SJCRH30 (cell line): ENCODE data around the gene ACHE. TPM values are rescaled to one million over a fixed set of nuclear protein-coding genes. Genes with fewer than 3 reads are reported as not detected.
A peak's percentile ranks its signal among the peaks of the same experiment; 100 is the strongest.
"Not testable (repeated sequence)": the region's sequence is repeated elsewhere in the genome, so short reads cannot be mapped to it uniquely, and the experiment has no call there.

Source experiments
- DNase-seq, 2 experiments: peaks; one replicate each; pipeline ENCODE4 v3.0.0-alpha.2; 2015 to 2020
- H3K27ac ChIP-seq: fragments of 250-450 bp; sonication (Bioruptor Pico); 2 replicates; pipeline ENCODE4 v1.5.1; 2020; ENCODE audit warnings: mild to moderate bottlenecking, moderate library complexity
- H3K27me3 ChIP-seq: fragments of 250-450 bp; sonication (Bioruptor Pico); 2 replicates; pipeline ENCODE4 v1.5.1; 2020; ENCODE audit warnings: mild to moderate bottlenecking, moderate library complexity
- H3K36me3 ChIP-seq: fragments of 250-450 bp; sonication (Bioruptor Pico); 2 replicates; pipeline ENCODE4 v1.5.1; 2020; ENCODE audit warnings: mild to moderate bottlenecking, moderate library complexity
- H3K4me1 ChIP-seq: fragments of 250-450 bp; sonication (Bioruptor Pico); 2 replicates; pipeline ENCODE4 v1.5.1; 2020; ENCODE audit warnings: mild to moderate bottlenecking, moderate library complexity
- H3K4me3 ChIP-seq: fragments of 250-450 bp; sonication (Bioruptor Pico); 2 replicates; pipeline ENCODE4 v1.5.1; 2020; ENCODE audit warnings: mild to moderate bottlenecking, moderate library complexity
- H3K9me3 ChIP-seq: fragments of 250-450 bp; sonication (Bioruptor Pico); replicated peaks from 2 replicates; pipeline ENCODE4 v1.5.1; 2020; ENCODE audit warnings: mild to moderate bottlenecking, moderate library complexity
- total RNA-seq: library from RNA; depleted of rRNA; stranded (reverse); fragments of >200 nt; shearing (Covaris generic); gene quantifications from 2 replicates; pipeline ENCODE4 v1.2.3, GENCODE V29; 2014

Gene ACHE
- total RNA-seq, 1 experiment from 2014 or later = 1.5 TPM

GRCh38 chr7:100910443-100910842 lies 14.8 kb upstream of the ACHE start:
- DNase-seq, H3K9me3 ChIP-seq, H3K27me3 ChIP-seq, H3K27ac ChIP-seq, H3K36me3 ChIP-seq, H3K4me3 ChIP-seq, H3K4me1 ChIP-seq: not testable (repeated sequence)

- Histone ChIP-seq H3K4me3 (no peak overlapping the region), H3K27me3 (no peaks in the 10 kb centered on the region)
Observed at GRCh38 chr7:100908512-100908911, 12.8 kb upstream of the ACHE start.

GRCh38 chr7:100902638-100903037 lies 7.0 kb upstream of the ACHE start:
- Histone ChIP-seq H3K27ac (no peak overlapping the region), H3K27me3 (peaks cover 5% of the 10 kb centered on the region; the same call in 1 of the 2 replicates), H3K4me1 (no peaks in the 10 kb centered on the region), H3K9me3 (no peaks in the 10 kb centered on the region), H3K4me3 (no peak overlapping the region), H3K36me3 (no peaks in the 10 kb centered on the region)
- no peak for DNase-seq

More at GRCh38 chr7:100908512-100908911, 12.8 kb upstream of the ACHE start:
- DNase-seq = no peak
- Histone ChIP-seq H3K9me3 (no peaks in the 10 kb centered on the region), H3K27ac (no peak overlapping the region), H3K4me1 (no peaks in the 10 kb centered on the region), H3K36me3 (no peaks in the 10 kb centered on the region)

- H3K9me3 ChIP-seq = no peaks in the 10 kb centered on the region
- no peak overlapping the region for H3K27ac ChIP-seq
- H3K36me3 ChIP-seq = no peaks in the 10 kb centered on the region
- no peak for DNase-seq
- no peaks in the 10 kb centered on the region for H3K4me1 ChIP-seq
- peaks cover 5% of the 10 kb centered on the region; the same call in 1 of the 2 replicates for H3K27me3 ChIP-seq
- H3K4me3 ChIP-seq = no peak overlapping the region
Observed at GRCh38 chr7:100901921-100902332, 6.2 kb upstream of the ACHE start.

GRCh38 chr7:100900978-100901377 lies 5.3 kb upstream of the ACHE start:
- no peak overlapping the region for H3K27ac ChIP-seq
- no peaks in the 10 kb centered on the region for H3K4me1 ChIP-seq
- H3K27me3 ChIP-seq = peaks cover 11% of the 10 kb centered on the region
- no peak for DNase-seq
- no peaks in the 10 kb centered on the region for H3K36me3 ChIP-seq
- no peak overlapping the region for H3K4me3 ChIP-seq
- H3K9me3 ChIP-seq = no peaks in the 10 kb centered on the region

GRCh38 chr7:100899432-100899831 lies 3.7 kb upstream of the ACHE start:
- Histone ChIP-seq H3K4me3 (no peak overlapping the region), H3K36me3 (no peaks in the 10 kb centered on the region), H3K4me1 (no peaks in the 10 kb centered on the region), H3K9me3 (no peaks in the 10 kb centered on the region), H3K27me3 (peaks cover 16% of the 10 kb centered on the region), H3K27ac (no peak overlapping the region)
- DNase-seq = no peak

- DNase-seq = no peak
- no peak overlapping the region for H3K4me3 ChIP-seq
- no peak overlapping the region for H3K27ac ChIP-seq
- no peaks in the 10 kb centered on the region for H3K36me3 ChIP-seq
- H3K9me3 ChIP-seq = no peaks in the 10 kb centered on the region
- peaks cover 16% of the 10 kb centered on the region for H3K27me3 ChIP-seq
- H3K4me1 ChIP-seq = no peaks in the 10 kb centered on the region
Observed at GRCh38 chr7:100897772-100898454, 2.2 kb upstream of the ACHE start.

- H3K4me1 ChIP-seq = no peaks in the 10 kb centered on the region
- peak in 1 of 2 experiments; percentile 42 for DNase-seq
- no peak overlapping the region for H3K27ac ChIP-seq
- H3K27me3 ChIP-seq = peaks cover 11% of the 10 kb centered on the region
- no peaks in the 10 kb centered on the region for H3K36me3 ChIP-seq
- H3K4me3 ChIP-seq = no peak overlapping the region
- no peaks in the 10 kb centered on the region for H3K9me3 ChIP-seq
Observed at GRCh38 chr7:100896732-100897608, 1.3 kb upstream of the ACHE start.

- H3K4me1 ChIP-seq = no peaks in the 10 kb centered on the region; the same call in 1 of the 2 replicates
- H3K4me3 ChIP-seq = no peak overlapping the region
- no peaks in the 10 kb centered on the region for H3K36me3 ChIP-seq
- H3K27me3 ChIP-seq = peaks cover 11% of the 10 kb centered on the region
- no peak overlapping the region for H3K27ac ChIP-seq
- H3K9me3 ChIP-seq = no peaks in the 10 kb centered on the region
- DNase-seq = peak; percentile 31 to 36
Observed at GRCh38 chr7:100895956-100896731, 456 bp upstream of the ACHE start.

- Histone ChIP-seq H3K36me3 (no peaks in the 10 kb centered on the region), H3K4me3 (peak overlapping the region; percentile 50), H3K4me1 (no peaks in the 10 kb centered on the region; the same call in 1 of the 2 replicates), H3K9me3 (no peaks in the 10 kb centered on the region), H3K27me3 (peaks cover 11% of the 10 kb centered on the region), H3K27ac (no peak overlapping the region)
- peak; percentile 61 to 76 for DNase-seq
Observed at GRCh38 chr7:100894860-100895700, 608 bp downstream of the ACHE start.

- H3K27me3 ChIP-seq = peaks cover 11% of the 10 kb centered on the region
- peaks cover 1% of the 10 kb centered on the region for H3K36me3 ChIP-seq
- H3K4me1 ChIP-seq = no peaks in the 10 kb centered on the region; the same call in 1 of the 2 replicates
- peak overlapping the region; percentile 50 for H3K4me3 ChIP-seq
- H3K27ac ChIP-seq = no peak overlapping the region
- no peaks in the 10 kb centered on the region for H3K9me3 ChIP-seq
- DNase-seq = no peak
Observed at GRCh38 chr7:100893910-100894721, 1.6 kb downstream of the ACHE start.

- no peak overlapping the region for H3K27ac ChIP-seq
- H3K9me3 ChIP-seq = no peaks in the 10 kb centered on the region
- no peaks in the 10 kb centered on the region; the same call in 1 of the 2 replicates for H3K4me1 ChIP-seq
- H3K27me3 ChIP-seq = peaks cover 11% of the 10 kb centered on the region
- no peak for DNase-seq
- H3K4me3 ChIP-seq = no peak overlapping the region
- peaks cover 8% of the 10 kb centered on the region for H3K36me3 ChIP-seq
Observed at GRCh38 chr7:100893318-100893895, 2.3 kb downstream of the ACHE start.
